Uterus (tissue), 2 donors: ENCODE data around the gene PUS3.

Experiments used
- POLR2A ChIP-seq, 2 donors: fragments of 450-650 bp; IDR thresholded peaks; one replicate each; pipeline ENCODE4 v1.6.1; 2016; ENCODE audit warnings: antibody characterized with exemption in 2 of 2, mild to moderate bottlenecking in 1 of 2, moderate library complexity in 1 of 2
- TF ChIP-seq, protein P1 (sequence below), 4 experiments: fragments of 200-600 bp in 2 of 4; fragments of 450-650 bp in 2 of 4; sonication (generic) in 2 of 4; IDR thresholded peaks; one replicate each; pipeline ENCODE4 v1.5.1; 2016 to 2019; ENCODE audit warnings: antibody characterized with exemption in 4 of 4, mild to moderate bottlenecking in 2 of 4, moderate library complexity in 1 of 4

DNA sequence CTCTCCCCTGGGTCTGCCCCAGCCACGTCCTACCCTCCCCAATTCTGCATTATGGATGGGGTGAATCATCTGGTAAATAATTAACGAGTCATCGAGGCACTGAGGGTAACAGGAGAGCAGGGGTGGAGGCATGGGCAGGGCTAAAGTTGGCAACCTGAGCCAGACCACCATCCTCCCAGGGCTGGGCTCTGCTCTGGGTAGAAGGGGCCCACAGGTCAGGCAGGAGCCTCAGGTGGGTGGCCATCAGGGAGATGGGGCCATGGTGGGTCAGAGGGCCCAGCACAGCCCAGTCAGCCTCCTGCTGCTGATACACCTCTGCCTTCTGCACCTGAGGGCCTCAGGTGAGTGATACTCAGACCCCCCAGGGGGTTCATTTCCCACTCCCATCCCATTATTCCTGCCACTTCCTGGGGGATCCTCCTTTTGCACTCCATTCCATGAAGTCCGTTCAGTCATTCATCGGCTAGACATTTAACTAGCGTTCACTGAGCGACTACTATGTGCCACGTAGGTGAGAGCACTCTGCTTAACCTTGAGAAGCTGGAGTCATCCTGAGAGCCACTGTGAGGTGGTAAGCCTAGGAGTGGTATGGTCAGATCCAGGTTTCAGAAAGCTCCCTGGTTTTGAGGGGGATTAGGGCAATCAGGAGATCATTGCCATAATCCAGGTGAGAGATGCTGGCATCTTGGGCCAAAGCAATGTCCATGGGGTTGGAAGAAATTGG is 43.0 kb upstream of the PUS3 start, which contains the start of gene VSIG10L2:
- TF ChIP-seq, protein P1, sequence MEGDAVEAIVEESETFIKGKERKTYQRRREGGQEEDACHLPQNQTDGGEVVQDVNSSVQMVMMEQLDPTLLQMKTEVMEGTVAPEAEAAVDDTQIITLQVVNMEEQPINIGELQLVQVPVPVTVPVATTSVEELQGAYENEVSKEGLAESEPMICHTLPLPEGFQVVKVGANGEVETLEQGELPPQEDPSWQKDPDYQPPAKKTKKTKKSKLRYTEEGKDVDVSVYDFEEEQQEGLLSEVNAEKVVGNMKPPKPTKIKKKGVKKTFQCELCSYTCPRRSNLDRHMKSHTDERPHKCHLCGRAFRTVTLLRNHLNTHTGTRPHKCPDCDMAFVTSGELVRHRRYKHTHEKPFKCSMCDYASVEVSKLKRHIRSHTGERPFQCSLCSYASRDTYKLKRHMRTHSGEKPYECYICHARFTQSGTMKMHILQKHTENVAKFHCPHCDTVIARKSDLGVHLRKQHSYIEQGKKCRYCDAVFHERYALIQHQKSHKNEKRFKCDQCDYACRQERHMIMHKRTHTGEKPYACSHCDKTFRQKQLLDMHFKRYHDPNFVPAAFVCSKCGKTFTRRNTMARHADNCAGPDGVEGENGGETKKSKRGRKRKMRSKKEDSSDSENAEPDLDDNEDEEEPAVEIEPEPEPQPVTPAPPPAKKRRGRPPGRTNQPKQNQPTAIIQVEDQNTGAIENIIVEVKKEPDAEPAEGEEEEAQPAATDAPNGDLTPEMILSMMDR (IDR thresholded peaks at IDR 0.05): no peak
- TF ChIP-seq POLR2A (IDR thresholded peaks at IDR 0.05): no peak
